GM23338 (cell line): ENCODE measurements around the gene DNASE2. TPM values are rescaled to one million over a fixed set of nuclear protein-coding genes. Genes with fewer than 3 reads are reported as not detected.

Experiments
- ATAC-seq: fragments of 200-7000 bp; cut with Tn5 transposase; 3 replicates; pipeline ENCODE4 v1.9.1; 2020
- DNase-seq: peaks from one replicate; pipeline ENCODE4 v3.0.0-alpha.2; 2015; ENCODE audit warnings: low spot score
- H2AFZ ChIP-seq: fragments of 200-600 bp; sonication (generic); 2 replicates; pipeline ENCODE4 v1.8.0; 2016; ENCODE audit warnings: antibody characterized with exemption, mild to moderate bottlenecking, moderate library complexity
- H3F3A ChIP-seq: fragments of 200-600 bp; sonication (generic); replicated peaks from 2 replicates; pipeline ENCODE4 v1.8.0; 2017; ENCODE audit warnings: antibody characterized with exemption, mixed run types, low read depth
- H3K27ac ChIP-seq: fragments of 200-600 bp; sonication (generic); 2 replicates; pipeline ENCODE4 v1.6.1; 2016; ENCODE audit warnings: low read depth
- H3K27me3 ChIP-seq: fragments of 200-600 bp; sonication (generic); 2 replicates; pipeline ENCODE4 v1.8.0; 2016; ENCODE audit warnings: mild to moderate bottlenecking, mixed run types, moderate library complexity; ENCODE audit not compliant: insufficient read depth
- H3K36me3 ChIP-seq: fragments of 200-600 bp; sonication (generic); 2 replicates; pipeline ENCODE4 v1.8.0; 2016; ENCODE audit warnings: mild to moderate bottlenecking; ENCODE audit not compliant: insufficient read depth
- H3K4me1 ChIP-seq: fragments of 200-600 bp; sonication (generic); 2 replicates; pipeline ENCODE4 v1.8.0; 2016; ENCODE audit warnings: mild to moderate bottlenecking, moderate library complexity; ENCODE audit not compliant: insufficient read depth
- H3K4me2 ChIP-seq: fragments of 200-600 bp; sonication (generic); 2 replicates; pipeline ENCODE4 v1.7.1; 2017; ENCODE audit warnings: mixed run types
- H3K4me3 ChIP-seq: fragments of 200-600 bp; sonication (generic); 2 replicates; pipeline ENCODE4 v1.6.1; 2016; ENCODE audit warnings: mixed run types
- H3K79me2 ChIP-seq: fragments of 200-600 bp; sonication (generic); replicated peaks from 2 replicates; pipeline ENCODE4 v1.8.0; 2017; ENCODE audit warnings: mild to moderate bottlenecking; ENCODE audit not compliant: insufficient read depth
- H3K9me2 ChIP-seq: fragments of 200-600 bp; sonication (generic); 2 replicates; pipeline ENCODE4 v1.8.0; 2017; ENCODE audit not compliant: insufficient read depth
- H4K20me1 ChIP-seq: fragments of 200-600 bp; sonication (generic); replicated peaks from 2 replicates; pipeline ENCODE4 v1.8.0; 2017; ENCODE audit warnings: mild to moderate bottlenecking; ENCODE audit not compliant: insufficient read depth
- H3K27ac Mint-ChIP-seq: 2 replicates; pipeline ENCODE4 v1.8.0; 2020; ENCODE audit warnings: inconsistent platforms, mild to moderate bottlenecking, moderate library complexity, mixed read lengths
- H3K27me3 Mint-ChIP-seq: 3 replicates; pipeline ENCODE4 v1.8.0; 2022; ENCODE audit warnings: low read depth, mild to moderate bottlenecking, moderate library complexity, mixed read lengths, inconsistent platforms; ENCODE audit not compliant: insufficient read depth, poor library complexity
- H3K36me3 Mint-ChIP-seq: 3 replicates; pipeline ENCODE4 v1.8.0; 2021; ENCODE audit warnings: low read depth, mild to moderate bottlenecking, inconsistent platforms, moderate library complexity, mixed read lengths
- H3K4me1 Mint-ChIP-seq: 3 replicates; pipeline ENCODE4 v1.8.0; 2020; ENCODE audit warnings: mild to moderate bottlenecking, inconsistent platforms, mixed read lengths
- H3K4me3 Mint-ChIP-seq: 3 replicates; pipeline ENCODE4 v1.8.0; 2021; ENCODE audit warnings: moderate library complexity, mild to moderate bottlenecking, inconsistent platforms, mixed read lengths
- H3K9me3 Mint-ChIP-seq: 3 replicates; pipeline ENCODE4 v1.8.0; 2020; ENCODE audit warnings: moderate library complexity, mild to moderate bottlenecking, inconsistent platforms, mixed read lengths
- CREB1 ChIP-seq: fragments of 250-450 bp; sonication (Bioruptor Pico); IDR thresholded peaks from 2 replicates; pipeline ENCODE4 v1.5.0; 2020; ENCODE audit warnings: low read depth, mild to moderate bottlenecking, moderate library complexity
- CTCF ChIP-seq, 2 experiments: fragments of 200-600 bp in 1 of 2; sonication (generic) in 1 of 2; conservative IDR thresholded peaks; 2 replicates each; pipeline versions ENCODE4 v1.5.1 to v1.6.1; 2016 to 2017; ENCODE audit warnings: antibody characterized with exemption in 2 of 2, low read depth in 2 of 2, mild to moderate bottlenecking in 2 of 2, moderate library complexity in 1 of 2
- ETS1 ChIP-seq: IDR thresholded peaks from 2 replicates; pipeline ENCODE4 v1.6.1; 2016; ENCODE audit warnings: antibody characterized with exemption
- EZH2 ChIP-seq: fragments of 200-600 bp; sonication (generic); IDR thresholded peaks from one replicate; pipeline ENCODE4 v1.8.0; 2017; ENCODE audit warnings: antibody characterized with exemption, mild to moderate bottlenecking, low read depth; ENCODE audit not compliant: unreplicated experiment
- EZH2phosphoT487 ChIP-seq: fragments of 200-600 bp; sonication (generic); IDR thresholded peaks from one replicate; pipeline ENCODE4 v1.8.1; 2018; ENCODE audit warnings: antibody characterized with exemption; ENCODE audit not compliant: unreplicated experiment
- JUNB ChIP-seq: IDR thresholded peaks from one replicate; pipeline ENCODE4 v1.6.1; 2016; ENCODE audit warnings: antibody characterized with exemption; ENCODE audit not compliant: unreplicated experiment
- NANOG ChIP-seq: IDR thresholded peaks from 2 replicates; pipeline ENCODE4 v1.6.1; 2016; ENCODE audit warnings: antibody characterized with exemption, borderline replicate concordance
- POLR2AphosphoS5 ChIP-seq: IDR thresholded peaks from 2 replicates; pipeline ENCODE4 v1.6.1; 2016; ENCODE audit warnings: antibody characterized with exemption, low read depth
- ZNF114 ChIP-seq: fragments of 250-450 bp; sonication (Bioruptor Pico); IDR thresholded peaks from 2 replicates; pipeline ENCODE4 v1.5.0; 2020; ENCODE audit warnings: mild to moderate bottlenecking, moderate library complexity
- ZNF331 ChIP-seq: fragments of 250-450 bp; sonication (Bioruptor Pico); IDR thresholded peaks from 2 replicates; pipeline ENCODE4 v1.5.0; 2020; ENCODE audit warnings: low read depth, mild to moderate bottlenecking, moderate library complexity
- ZNF462 ChIP-seq: fragments of 250-450 bp; sonication (Bioruptor Pico); IDR thresholded peaks from 2 replicates; pipeline ENCODE4 v1.5.0; 2020; ENCODE audit warnings: mild to moderate bottlenecking, moderate library complexity
- polyA plus RNA-seq: library from polyadenylated mRNA; unstranded; fragments of >200 nt; fragmentation: Nextera tagmentation; extraction: Ambion mirVana; gene quantifications from 2 replicates; pipeline ENCODE4 v1.2.1, GENCODE V29; 2016
- total RNA-seq: library from RNA; depleted of rRNA; stranded (reverse); fragments of >200 nt; shearing (Covaris generic); gene quantifications from 2 replicates; pipeline ENCODE4 v1.2.3, GENCODE V29; 2014

Gene DNASE2
- total and polyA plus RNA-seq, 2 experiments from 2014 or later, result 17.4 to 35.0 TPM

- H3K4me1 Mint-ChIP-seq, result peaks cover 17% of the 10 kb centered on the region
- TF ChIP-seq ZNF331 (CRISPR knock-in tag), result no peak
- no peak for TF ChIP-seq ZNF462 (CRISPR knock-in tag)
- TF ChIP-seq EZH2, result no peak
- TF ChIP-seq ETS1, result no peak
- TF ChIP-seq CREB1 (CRISPR knock-in tag), result no peak
- no peak for TF ChIP-seq CTCF (conservative IDR thresholded peaks at IDR 0.05; ENCODE audit: low read depth in 2 of 2)
- TF ChIP-seq POLR2AphosphoS5, result no peak
- no peak for TF ChIP-seq ZNF114
- TF ChIP-seq EZH2phosphoT487, result no peak
- no peak for TF ChIP-seq JUNB
- no peak for TF ChIP-seq NANOG
- Histone ChIP-seq H3K4me2 (peak overlapping the region; percentile 91), H3K27me3 (peaks cover 23% of the 10 kb centered on the region), H3K27ac (no peak overlapping the region), H3K9me2 (no peaks in the 10 kb centered on the region; the same call in 1 of the 2 replicates), H4K20me1 (no peaks in the 10 kb centered on the region), H3K4me3 (peak overlapping the region; percentile 93; the same call in 1 of the 2 replicates), H3K36me3 (no peaks in the 10 kb centered on the region), H3K79me2 (no peaks in the 10 kb centered on the region), H3K4me1 (peaks cover 3% of the 10 kb centered on the region; the same call in 1 of the 2 replicates), H2AFZ (no peak overlapping the region), H3F3A (peaks cover 26% of the 10 kb centered on the region)
- H3K9me3 Mint-ChIP-seq, result peaks cover 22% of the 10 kb centered on the region
- ATAC-seq, result no peak
- no peak overlapping the region for H3K27ac Mint-ChIP-seq
- no peak for DNase-seq
- peaks cover 31% of the 10 kb centered on the region for H3K27me3 Mint-ChIP-seq
- no peak overlapping the region; the same call in 2 of the 3 replicates for H3K4me3 Mint-ChIP-seq
- H3K36me3 Mint-ChIP-seq, result peaks cover 9% of the 10 kb centered on the region; the same call in 2 of the 3 replicates
Measured at GRCh38 chr19:12884202-12884601, 3.0 kb upstream of the DNASE2 start.
